DMS53 treated with DMSO at 0.1 percent for 48 hours (cell line): ENCODE data around the gene METTL14.

Source experiments
- DNase-seq: peaks from one replicate; lab custom pipeline; 2025; ENCODE audit not compliant: unreplicated experiment; lab: John Stamatoyannopoulos, UW

Gene METTL14

DNA sequence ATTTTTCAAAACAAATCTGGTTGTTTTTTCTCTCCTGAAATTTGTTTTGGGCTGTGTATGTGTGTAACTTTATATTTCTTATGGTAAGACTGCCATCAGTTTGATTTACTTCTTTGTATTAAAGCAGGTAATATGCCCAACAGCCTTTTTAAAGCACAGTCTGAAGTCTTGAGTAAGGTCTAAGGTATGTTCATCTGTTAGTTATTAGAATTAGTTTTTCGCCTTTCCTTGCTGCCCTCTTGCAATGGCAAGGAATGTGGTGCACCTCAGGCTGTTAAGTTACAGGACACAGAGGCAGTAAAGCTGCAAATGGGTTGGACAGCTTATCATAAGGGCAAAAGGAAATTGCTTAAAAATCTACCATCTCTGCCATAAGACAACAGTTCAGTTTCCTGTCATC is 71.8 kb downstream of the METTL14 start:
- no peak for DNase-seq

DNA sequence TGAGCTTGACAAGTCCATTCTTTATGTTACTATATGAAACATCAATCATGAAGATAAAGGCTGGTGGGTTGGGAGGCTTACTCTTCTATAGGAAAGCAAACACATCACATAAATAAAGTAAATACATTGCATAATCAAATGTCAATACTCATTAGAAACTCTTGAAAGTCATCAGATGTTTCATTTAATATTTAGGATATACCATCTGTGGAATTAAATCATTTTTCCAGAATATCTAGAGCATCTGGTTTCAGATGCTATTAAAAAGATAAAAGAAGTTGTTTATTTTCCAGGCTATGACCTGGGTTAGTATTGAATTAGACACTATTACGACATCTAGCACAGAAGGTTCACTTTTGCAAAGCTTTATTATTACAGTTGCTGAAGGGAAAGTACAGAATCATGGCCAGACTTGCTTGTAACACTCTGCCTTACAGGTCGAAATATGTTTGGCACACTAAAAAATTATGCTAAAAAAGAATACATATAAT is 72.6 kb downstream of the METTL14 start:
- no peak for DNase-seq

DNA sequence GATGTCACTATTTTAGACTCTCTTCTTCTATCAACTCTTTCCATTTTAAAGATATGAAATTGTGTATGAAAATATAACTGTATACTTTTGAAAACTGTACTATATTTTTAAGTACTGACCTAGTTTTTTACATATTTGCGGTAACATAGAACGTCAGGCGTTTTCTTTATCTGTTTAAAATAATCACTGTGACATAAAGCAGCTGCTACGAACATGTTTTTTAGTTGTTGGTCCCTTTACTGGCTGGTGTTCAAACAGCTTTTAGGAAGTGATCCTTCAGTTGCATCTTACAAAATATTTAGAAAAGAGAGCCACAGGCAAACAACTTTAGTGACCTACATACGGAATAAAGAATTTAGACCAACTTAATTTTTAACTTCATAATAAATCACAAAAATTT is 73.1 kb downstream of the METTL14 start:
- DNase-seq: no peak

DNA sequence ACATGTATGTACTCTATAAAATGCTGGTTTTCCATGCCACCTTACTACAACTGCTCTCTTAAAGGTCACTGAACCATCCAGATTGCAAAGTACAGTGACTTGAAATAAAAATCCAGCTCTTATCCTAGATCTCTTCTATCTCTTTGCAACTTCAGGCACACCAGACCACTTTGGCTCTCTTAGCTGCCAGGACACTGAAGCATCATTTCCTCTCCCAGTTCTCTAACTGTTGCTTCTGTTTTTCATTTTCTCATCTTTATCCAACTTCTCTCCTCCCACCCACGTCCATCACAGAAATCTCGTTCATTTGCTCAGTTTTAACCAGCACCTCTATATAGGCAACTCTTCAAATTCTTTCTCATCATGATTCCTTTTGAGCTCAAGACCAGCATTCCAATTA is 74.3 kb downstream of the METTL14 start:
- no peak for DNase-seq

DNA sequence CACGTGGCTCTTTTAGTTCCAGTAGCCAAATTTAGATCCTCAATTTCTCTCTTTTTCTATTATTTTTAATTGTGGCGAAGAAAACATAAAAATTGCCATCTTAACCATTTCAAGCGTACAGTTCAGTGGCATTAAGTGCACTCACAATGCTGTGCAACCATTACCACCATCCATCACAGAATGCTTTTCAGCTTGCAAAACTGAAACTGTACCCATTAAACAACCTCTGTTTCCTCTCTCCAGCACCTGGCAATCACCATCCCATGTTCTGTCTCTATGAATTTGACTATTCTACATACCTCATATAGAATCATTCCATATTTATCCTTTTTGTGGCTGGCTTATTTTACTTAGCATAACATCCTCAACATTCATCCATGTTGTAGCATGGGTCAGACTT is 74.9 kb downstream of the METTL14 start:
- DNase-seq: no peak

DNA sequence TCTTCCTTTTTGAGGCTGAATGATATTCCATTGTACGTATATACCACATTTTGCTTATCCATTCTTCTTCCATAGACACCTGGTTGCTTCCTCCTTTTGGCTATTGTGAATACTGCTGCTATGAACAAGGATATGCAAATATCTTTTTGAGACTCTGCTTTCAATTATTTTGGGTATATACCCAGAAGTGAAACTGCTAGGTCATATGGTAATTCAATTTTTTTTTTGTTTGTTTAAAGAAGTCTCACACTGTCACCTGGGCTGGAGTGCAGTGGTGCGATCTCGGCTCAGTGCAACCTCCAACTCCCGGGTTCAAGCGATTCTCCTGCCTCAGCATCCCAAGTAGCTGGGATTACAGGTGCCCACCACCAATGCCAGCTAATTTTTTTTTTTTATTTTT is 75.3 kb downstream of the METTL14 start:
- no peak for DNase-seq

DNA sequence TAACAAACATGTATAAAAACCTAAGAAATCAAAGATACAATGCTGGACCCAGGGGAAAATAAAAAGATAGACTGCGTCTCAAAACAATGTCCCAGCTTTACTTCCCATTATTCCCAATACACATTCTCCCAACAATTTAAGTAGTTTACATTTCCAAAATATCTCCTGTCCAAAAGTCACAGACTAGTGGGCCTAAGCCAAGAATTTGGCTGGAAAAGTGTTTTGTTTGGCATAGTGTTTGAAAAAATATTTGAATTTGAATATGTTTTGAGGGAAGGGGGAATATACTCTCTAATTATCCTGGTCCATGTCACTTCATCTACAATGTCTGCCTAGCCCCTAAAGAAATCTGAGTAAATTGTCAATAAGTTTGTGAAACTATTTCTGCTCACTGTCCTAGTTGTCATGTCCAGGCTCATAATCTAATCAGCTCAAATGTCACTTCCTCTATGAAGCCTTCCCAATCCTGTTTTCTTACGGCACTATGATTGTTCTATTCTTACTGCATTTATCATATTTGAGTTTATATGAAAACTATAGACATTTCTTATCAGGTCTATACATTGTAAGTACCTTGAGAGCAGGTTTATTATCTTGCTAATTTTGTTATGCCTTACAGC is 76.3 kb downstream of the METTL14 start:
- no peak for DNase-seq

DNA sequence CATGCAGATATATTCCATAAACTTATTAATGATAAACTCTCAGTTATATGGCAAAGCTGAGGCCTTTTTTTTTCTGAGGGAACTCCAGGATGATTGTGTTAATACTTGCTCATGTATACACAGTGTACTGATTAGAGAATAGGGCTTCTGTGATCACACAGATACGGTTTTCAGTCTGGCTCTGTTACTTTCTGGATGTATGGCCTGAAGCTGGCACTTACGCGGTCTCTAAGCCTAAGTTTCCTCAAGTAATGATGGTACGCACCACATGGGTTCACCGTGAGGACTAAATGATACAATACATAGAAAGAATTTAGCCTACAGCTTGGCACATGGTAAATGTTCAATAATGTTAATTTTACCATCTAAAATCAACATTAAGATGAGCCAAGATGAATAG is 77.0 kb downstream of the METTL14 start:
- no peak for DNase-seq

DNA sequence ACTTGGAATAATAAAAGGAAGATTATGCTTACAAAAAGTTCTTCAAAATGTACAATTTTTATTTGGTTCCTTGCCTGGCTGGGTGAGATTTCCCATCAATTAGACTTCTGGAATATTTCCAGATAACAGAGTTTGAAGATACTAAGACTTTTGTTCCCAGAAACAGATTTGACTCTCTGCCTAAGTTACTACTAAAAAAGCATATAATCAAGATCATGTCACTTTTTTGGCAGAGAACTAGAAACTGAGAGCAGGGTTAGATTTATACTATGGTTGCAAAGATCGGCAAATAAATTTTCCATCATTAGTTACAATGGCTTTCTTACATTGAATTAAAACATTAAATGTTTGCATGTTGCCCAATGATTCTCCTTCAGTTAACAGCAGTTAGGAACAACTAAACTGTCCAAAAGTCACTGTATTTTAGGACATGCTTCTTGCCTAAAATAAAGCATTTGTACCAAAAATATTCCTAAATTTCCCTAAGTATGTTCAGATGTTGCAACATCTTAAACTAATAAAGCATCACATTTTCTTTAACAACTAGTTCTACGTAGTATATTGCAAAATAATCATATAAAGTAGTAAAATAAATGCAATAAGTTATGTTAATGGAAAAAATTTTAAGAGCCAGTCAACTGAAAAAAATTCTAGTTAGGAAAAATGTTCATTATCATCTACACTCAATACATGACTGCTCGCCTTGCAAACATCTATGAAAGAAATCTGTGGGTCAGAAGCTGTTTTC is 77.7 kb downstream of the METTL14 start:
- no peak for DNase-seq
